ENCODE results near the gene YPEL4.

The YPEL4 gene

GRCh38 chr11:57624864-57625263, 24.8 kb downstream of the YPEL4 start:
- H3K9ac ChIP-seq (ENCODE audit: low read length) = no peak overlapping the region
- no peaks in the 10 kb centered on the region for H3K36me3 ChIP-seq (ENCODE audit: insufficient read depth, low read length)
- no peaks in the 10 kb centered on the region for H3K27me3 ChIP-seq (ENCODE audit: control insufficient read depth in 1 of 2, insufficient read depth in 2 of 2, low read length in 2 of 2)
- H3K4me1 ChIP-seq (ENCODE audit: insufficient read depth, low read length) = no peaks in the 10 kb centered on the region
- H3K27ac ChIP-seq (ENCODE audit: low read depth, low read length) = no peak overlapping the region
- H3K9me3 ChIP-seq (ENCODE audit: low read length) = no peaks in the 10 kb centered on the region
- H3K4me3 ChIP-seq (ENCODE audit: low read depth in 1 of 2, low read length in 2 of 2) = no peak overlapping the region

GRCh38 chr11:57622263-57622662, 27.4 kb downstream of the YPEL4 start:
- no peak overlapping the region for H3K4me3 ChIP-seq (ENCODE audit: low read depth in 1 of 2, low read length in 2 of 2)
- no peaks in the 10 kb centered on the region for H3K4me1 ChIP-seq (ENCODE audit: insufficient read depth, low read length)
- H3K27me3 ChIP-seq (ENCODE audit: control insufficient read depth in 1 of 2, insufficient read depth in 2 of 2, low read length in 2 of 2) = no peaks in the 10 kb centered on the region
- H3K9me3 ChIP-seq (ENCODE audit: low read length) = no peaks in the 10 kb centered on the region
- no peaks in the 10 kb centered on the region for H3K36me3 ChIP-seq (ENCODE audit: insufficient read depth, low read length)
- no peak overlapping the region for H3K27ac ChIP-seq (ENCODE audit: low read depth, low read length)
- H3K9ac ChIP-seq (ENCODE audit: low read length) = no peak overlapping the region

GRCh38 chr11:57620467-57620866, 29.2 kb downstream of the YPEL4 start:
- Histone ChIP-seq H3K4me3 (ENCODE audit: low read depth in 1 of 2, low read length in 2 of 2) (no peak overlapping the region), H3K27ac (ENCODE audit: low read depth, low read length) (no peak overlapping the region), H3K36me3 (ENCODE audit: insufficient read depth, low read length) (peaks cover 3% of the 10 kb centered on the region)

GRCh38 chr11:57619331-57619730, 30.4 kb downstream of the YPEL4 start:
- Histone ChIP-seq H3K27ac (ENCODE audit: low read depth, low read length) (no peak overlapping the region), H3K27me3 (ENCODE audit: control insufficient read depth in 1 of 2, insufficient read depth in 2 of 2, low read length in 2 of 2) (no peaks in the 10 kb centered on the region), H3K9ac (ENCODE audit: low read length) (no peak overlapping the region), H3K4me1 (ENCODE audit: insufficient read depth, low read length) (no peaks in the 10 kb centered on the region), H3K36me3 (ENCODE audit: insufficient read depth, low read length) (peaks cover 12% of the 10 kb centered on the region), H3K9me3 (ENCODE audit: low read length) (no peaks in the 10 kb centered on the region), H3K4me3 (ENCODE audit: low read depth in 1 of 2, low read length in 2 of 2) (no peak overlapping the region)

More at GRCh38 chr11:57620467-57620866, 29.2 kb downstream of the YPEL4 start:
- Histone ChIP-seq H3K4me1 (ENCODE audit: insufficient read depth, low read length) (no peaks in the 10 kb centered on the region), H3K9me3 (ENCODE audit: low read length) (no peaks in the 10 kb centered on the region), H3K9ac (ENCODE audit: low read length) (no peak overlapping the region), H3K27me3 (ENCODE audit: control insufficient read depth in 1 of 2, insufficient read depth in 2 of 2, low read length in 2 of 2) (no peaks in the 10 kb centered on the region)

GRCh38 chr11:57618438-57618837, 31.3 kb downstream of the YPEL4 start:
- H3K27ac ChIP-seq (ENCODE audit: low read depth, low read length) = no peak overlapping the region
- H3K27me3 ChIP-seq (ENCODE audit: control insufficient read depth in 1 of 2, insufficient read depth in 2 of 2, low read length in 2 of 2) = no peaks in the 10 kb centered on the region
- no peaks in the 10 kb centered on the region for H3K4me1 ChIP-seq (ENCODE audit: insufficient read depth, low read length)
- peaks cover 21% of the 10 kb centered on the region for H3K36me3 ChIP-seq (ENCODE audit: insufficient read depth, low read length)
- no peak overlapping the region for H3K4me3 ChIP-seq (ENCODE audit: low read depth in 1 of 2, low read length in 2 of 2)
- H3K9me3 ChIP-seq (ENCODE audit: low read length) = no peaks in the 10 kb centered on the region
- H3K9ac ChIP-seq (ENCODE audit: low read length) = no peak overlapping the region

GRCh38 chr11:57616595-57616994, 33.1 kb downstream of the YPEL4 start:
- Histone ChIP-seq H3K27ac (ENCODE audit: low read depth, low read length) (no peak overlapping the region), H3K9me3 (ENCODE audit: low read length) (no peaks in the 10 kb centered on the region), H3K4me1 (ENCODE audit: insufficient read depth, low read length) (no peaks in the 10 kb centered on the region), H3K9ac (ENCODE audit: low read length) (no peak overlapping the region), H3K4me3 (ENCODE audit: low read depth in 1 of 2, low read length in 2 of 2) (no peak overlapping the region), H3K27me3 (ENCODE audit: control insufficient read depth in 1 of 2, insufficient read depth in 2 of 2, low read length in 2 of 2) (no peaks in the 10 kb centered on the region), H3K36me3 (ENCODE audit: insufficient read depth, low read length) (peaks cover 34% of the 10 kb centered on the region)

GRCh38 chr11:57615308-57615707, 34.4 kb downstream of the YPEL4 start:
- no peak overlapping the region for H3K9ac ChIP-seq (ENCODE audit: low read length)
- peaks cover 45% of the 10 kb centered on the region for H3K36me3 ChIP-seq (ENCODE audit: insufficient read depth, low read length)
- H3K9me3 ChIP-seq (ENCODE audit: low read length) = no peaks in the 10 kb centered on the region
- H3K4me3 ChIP-seq (ENCODE audit: low read depth in 1 of 2, low read length in 2 of 2) = no peak overlapping the region
- H3K27me3 ChIP-seq (ENCODE audit: control insufficient read depth in 1 of 2, insufficient read depth in 2 of 2, low read length in 2 of 2) = no peaks in the 10 kb centered on the region
- no peak overlapping the region for H3K27ac ChIP-seq (ENCODE audit: low read depth, low read length)
- H3K4me1 ChIP-seq (ENCODE audit: insufficient read depth, low read length) = no peaks in the 10 kb centered on the region

GRCh38 chr11:57614234-57614772, 35.4 kb downstream of the YPEL4 start:
- no peak overlapping the region for H3K4me3 ChIP-seq (ENCODE audit: low read depth in 1 of 2, low read length in 2 of 2)
- H3K9me3 ChIP-seq (ENCODE audit: low read length) = no peaks in the 10 kb centered on the region
- H3K27ac ChIP-seq (ENCODE audit: low read depth, low read length) = no peak overlapping the region
- no peaks in the 10 kb centered on the region for H3K4me1 ChIP-seq (ENCODE audit: insufficient read depth, low read length)
- H3K36me3 ChIP-seq (ENCODE audit: insufficient read depth, low read length) = peaks cover 46% of the 10 kb centered on the region
- H3K9ac ChIP-seq (ENCODE audit: low read length) = no peak overlapping the region
- H3K27me3 ChIP-seq (ENCODE audit: control insufficient read depth in 1 of 2, insufficient read depth in 2 of 2, low read length in 2 of 2) = no peaks in the 10 kb centered on the region

- Histone ChIP-seq H3K4me3 (ENCODE audit: low read depth in 1 of 2, low read length in 2 of 2) (no peak overlapping the region), H3K27me3 (ENCODE audit: control insufficient read depth in 1 of 2, insufficient read depth in 2 of 2, low read length in 2 of 2) (no peaks in the 10 kb centered on the region), H3K9me3 (ENCODE audit: low read length) (no peaks in the 10 kb centered on the region), H3K36me3 (ENCODE audit: insufficient read depth, low read length) (peaks cover 66% of the 10 kb centered on the region), H3K9ac (ENCODE audit: low read length) (no peak overlapping the region), H3K4me1 (ENCODE audit: insufficient read depth, low read length) (no peaks in the 10 kb centered on the region), H3K27ac (ENCODE audit: low read depth, low read length) (no peak overlapping the region)
These were observed 39.5 kb downstream of the YPEL4 start for GRCh38 chr11:57610170-57610569.

- no peaks in the 10 kb centered on the region for H3K4me1 ChIP-seq (ENCODE audit: insufficient read depth, low read length)
- H3K9me3 ChIP-seq (ENCODE audit: low read length) = no peaks in the 10 kb centered on the region
- H3K27me3 ChIP-seq (ENCODE audit: control insufficient read depth in 1 of 2, insufficient read depth in 2 of 2, low read length in 2 of 2) = no peaks in the 10 kb centered on the region
- no peak overlapping the region for H3K9ac ChIP-seq (ENCODE audit: low read length)
- H3K4me3 ChIP-seq (ENCODE audit: low read depth in 1 of 2, low read length in 2 of 2) = no peak overlapping the region
- H3K27ac ChIP-seq (ENCODE audit: low read depth, low read length) = no peak overlapping the region
- peaks cover 29% of the 10 kb centered on the region for H3K36me3 ChIP-seq (ENCODE audit: insufficient read depth, low read length)
These were observed 44.7 kb downstream of the YPEL4 start for GRCh38 chr11:57605028-57605420.

GRCh38 chr11:57604296-57605027, 45.2 kb downstream of the YPEL4 start:
- Histone ChIP-seq H3K36me3 (ENCODE audit: insufficient read depth, low read length) (peaks cover 31% of the 10 kb centered on the region), H3K4me3 (ENCODE audit: low read depth in 1 of 2, low read length in 2 of 2) (no peak overlapping the region), H3K27ac (ENCODE audit: low read depth, low read length) (no peak overlapping the region), H3K9ac (ENCODE audit: low read length) (no peak overlapping the region), H3K27me3 (ENCODE audit: control insufficient read depth in 1 of 2, insufficient read depth in 2 of 2, low read length in 2 of 2) (no peaks in the 10 kb centered on the region), H3K9me3 (ENCODE audit: low read length) (no peaks in the 10 kb centered on the region), H3K4me1 (ENCODE audit: insufficient read depth, low read length) (peaks cover 2% of the 10 kb centered on the region)

- peaks cover 12% of the 10 kb centered on the region for H3K36me3 ChIP-seq (ENCODE audit: insufficient read depth, low read length)
- H3K27me3 ChIP-seq (ENCODE audit: control insufficient read depth in 1 of 2, insufficient read depth in 2 of 2, low read length in 2 of 2) = no peaks in the 10 kb centered on the region
- H3K9ac ChIP-seq (ENCODE audit: low read length) = no peak overlapping the region
- H3K4me3 ChIP-seq (ENCODE audit: low read depth in 1 of 2, low read length in 2 of 2) = no peak overlapping the region
- no peak overlapping the region for H3K27ac ChIP-seq (ENCODE audit: low read depth, low read length)
- H3K9me3 ChIP-seq (ENCODE audit: low read length) = no peaks in the 10 kb centered on the region
- peaks cover 17% of the 10 kb centered on the region for H3K4me1 ChIP-seq (ENCODE audit: insufficient read depth, low read length)
These were observed 48.4 kb downstream of the YPEL4 start for GRCh38 chr11:57601297-57601696.
